Measurements from ENCODE around the gene MYL12B.
"Not testable (repeated sequence)": the region's sequence is repeated elsewhere in the genome, so short reads cannot be mapped to it uniquely, and the experiment has no call there.

The MYL12B gene

DNA sequence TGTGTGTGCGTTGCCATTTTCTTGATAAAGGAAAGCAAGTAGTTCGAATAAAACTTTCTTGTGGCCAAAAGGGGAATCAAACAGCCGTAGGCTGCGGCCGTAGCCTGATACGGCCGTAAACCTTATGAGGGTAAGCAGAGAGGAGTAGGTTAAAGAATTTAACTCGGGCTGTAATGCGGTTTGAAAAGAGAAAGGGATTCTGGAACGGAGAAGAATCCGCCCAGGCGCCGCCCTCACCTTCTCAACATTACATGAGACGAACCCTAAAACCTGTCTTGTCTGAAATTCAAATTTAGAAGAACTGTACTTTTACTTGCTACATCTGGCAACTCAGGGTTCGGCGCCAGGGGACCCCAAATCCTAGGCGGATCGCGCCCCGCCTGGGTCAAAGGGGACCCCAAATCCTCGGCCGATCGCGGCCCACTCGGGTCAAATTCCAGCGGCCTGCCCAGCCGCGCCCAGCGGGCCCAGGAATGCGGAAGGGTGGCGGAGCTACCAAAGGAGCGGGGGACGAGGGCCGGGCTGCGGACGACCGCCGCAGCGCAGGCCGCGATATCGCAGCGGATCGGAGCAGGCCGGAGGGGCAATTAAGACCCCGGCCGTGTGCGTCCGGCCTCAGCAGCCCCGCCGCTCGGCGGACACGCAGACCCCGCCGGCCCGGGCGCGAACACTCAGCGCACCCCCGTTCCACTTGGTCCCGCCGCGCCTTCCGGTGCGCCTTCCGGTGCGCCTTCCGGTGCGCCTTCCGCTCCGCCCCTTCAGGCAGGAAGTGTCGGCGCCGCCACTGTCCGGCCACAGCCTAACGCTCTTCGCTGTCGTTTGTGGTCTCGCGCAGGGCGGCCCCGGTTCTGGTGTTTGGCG lies at the start of gene MYL12B:
MYL12B (plus strand) TSS at position 761 of the 861 bp plus-strand sequence. CDS start 10,766 bp downstream, outside the sequence.
- peak; percentile 48 to 73 (median 57) for DNase-seq (ENCODE audit: low read depth in 3 of 3)

DNA sequence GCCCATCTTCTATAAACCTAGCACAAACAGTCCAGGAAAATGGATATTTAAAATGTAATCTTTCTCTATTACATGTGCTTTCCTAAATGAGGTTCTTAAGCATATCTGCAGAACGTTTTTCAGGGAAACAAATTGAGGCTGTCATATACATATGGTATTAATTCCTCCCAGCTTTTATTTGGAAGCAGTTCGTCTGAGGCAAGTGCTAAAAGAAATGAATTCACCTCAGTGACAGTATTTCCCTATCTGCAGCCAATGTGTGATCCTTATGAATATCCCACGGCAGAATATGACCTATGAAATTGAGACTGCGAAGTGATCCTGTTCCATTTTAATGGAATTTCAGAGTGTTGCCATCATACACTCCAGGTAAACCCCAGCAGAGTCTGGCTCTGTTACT lies 49.3 kb upstream of the MYL12B start:
- no peak for DNase-seq (ENCODE audit: low read depth in 3 of 3)

GRCh38 chr18:3213300-3214059 lies 48.5 kb upstream of the MYL12B start:
- DNase-seq (ENCODE audit: low read depth in 3 of 3), result no peak

- DNase-seq (ENCODE audit: low read depth in 3 of 3), result no peak
These were observed 46.9 kb upstream of the MYL12B start for GRCh38 chr18:3214855-3215637.

GRCh38 chr18:3216987-3217386 lies 44.9 kb upstream of the MYL12B start:
- DNase-seq (ENCODE audit: low read depth in 3 of 3), result no peak

DNA sequence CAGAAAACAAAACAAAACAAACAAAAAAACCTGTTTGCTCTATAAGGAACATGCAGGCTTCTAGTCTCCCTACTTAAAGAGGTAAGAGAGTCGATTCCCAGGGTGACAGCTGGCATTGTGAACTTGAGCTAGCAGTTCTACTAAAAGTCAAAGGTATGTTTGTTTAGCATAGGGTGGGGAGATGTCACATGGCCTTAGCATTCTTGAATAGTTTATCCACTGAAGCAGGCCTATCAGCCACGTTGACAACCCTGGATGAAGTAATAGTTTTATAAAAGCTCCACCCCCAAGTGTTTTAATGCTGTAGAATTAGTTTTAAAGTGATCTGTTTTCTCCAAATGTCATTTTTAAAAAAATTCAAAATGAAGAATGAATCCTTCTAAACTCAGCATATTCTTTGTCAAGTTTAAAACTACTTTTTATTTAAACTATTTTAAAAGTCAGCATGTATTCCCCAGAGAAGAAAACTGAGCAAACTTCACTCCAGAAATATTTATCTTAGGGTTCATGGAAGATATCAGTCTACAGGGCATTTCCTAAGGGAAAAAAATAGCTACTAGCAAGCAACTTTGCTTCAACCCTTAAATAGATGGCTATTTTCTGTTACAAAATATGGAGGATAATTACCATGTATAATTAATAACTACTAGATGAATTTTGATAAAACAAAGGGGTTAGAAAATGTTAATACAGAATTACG lies 43.8 kb upstream of the MYL12B start:
- DNase-seq (ENCODE audit: low read depth in 3 of 3), result no peak

GRCh38 chr18:3218819-3219218 lies 43.1 kb upstream of the MYL12B start:
- DNase-seq (ENCODE audit: low read depth in 3 of 3), result no peak

- no peak for DNase-seq (ENCODE audit: low read depth in 3 of 3)
These were observed 42.7 kb upstream of the MYL12B start for GRCh38 chr18:3219241-3219630.

DNA sequence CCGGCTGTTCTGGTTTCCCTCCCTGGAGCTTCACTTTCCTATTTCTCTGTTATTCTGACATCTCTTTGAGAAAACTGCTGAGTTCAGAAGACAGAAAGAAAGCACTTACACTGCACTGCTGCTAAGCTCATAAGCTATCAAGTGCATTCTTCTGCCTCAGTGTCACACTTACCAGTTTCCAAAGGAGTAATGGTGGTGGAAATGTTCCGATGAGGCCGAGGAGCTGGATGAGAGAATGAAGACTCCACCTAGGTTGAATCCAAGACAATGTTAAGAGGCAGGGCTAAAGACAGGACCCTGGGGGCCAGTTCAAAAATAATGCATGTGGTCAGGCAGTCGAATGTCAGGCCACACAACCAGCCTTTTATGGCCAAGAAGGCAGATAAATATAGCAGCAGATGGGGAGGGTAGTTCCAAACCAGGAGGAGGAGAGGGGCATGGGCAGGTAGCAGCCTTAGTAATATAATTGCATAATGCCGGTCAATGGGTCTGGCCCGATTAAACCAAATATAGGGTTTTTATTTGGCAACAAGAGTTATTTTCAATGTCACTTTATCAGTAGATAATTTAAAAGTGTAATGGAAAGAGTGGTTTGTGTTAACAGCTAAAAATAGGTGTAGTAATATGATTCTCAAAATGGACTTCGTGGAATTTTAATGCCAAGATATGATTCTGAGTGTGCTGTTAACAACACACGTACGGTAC lies 42.1 kb upstream of the MYL12B start, which contains the start of gene MYOM1:
MYOM1 (minus strand) TSS at position 338 of the 705 bp plus-strand sequence. CDS start 4,745 bp downstream, outside the sequence.
- no peak for DNase-seq (ENCODE audit: low read depth in 3 of 3)

GRCh38 chr18:3220868-3221267 lies 41.1 kb upstream of the MYL12B start:
- DNase-seq (ENCODE audit: low read depth in 3 of 3), result not testable (repeated sequence)

DNA sequence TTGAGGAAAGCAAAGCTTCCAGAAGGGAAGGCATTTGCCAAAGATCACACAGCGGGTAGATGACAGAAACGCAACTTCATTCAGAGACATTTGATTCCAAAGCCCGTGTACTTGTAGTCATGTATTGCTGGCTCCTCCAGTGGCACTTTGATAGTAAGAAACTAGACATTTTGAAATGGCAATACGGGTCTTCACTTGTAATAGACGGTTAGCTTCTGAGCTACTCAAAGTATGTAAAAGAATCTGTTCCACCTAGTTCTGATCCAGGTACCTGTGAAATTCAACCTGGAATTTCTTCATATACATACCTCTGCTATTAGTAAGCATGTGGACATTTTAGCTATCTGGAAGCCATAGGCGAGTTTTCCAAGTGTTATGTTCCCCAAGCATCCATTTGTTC lies 40.4 kb upstream of the MYL12B start:
- DNase-seq (ENCODE audit: low read depth in 3 of 3), result no peak

- no peak for DNase-seq (ENCODE audit: low read depth in 3 of 3)
These were observed 38.6 kb upstream of the MYL12B start for GRCh38 chr18:3223356-3223755.

- no peak for DNase-seq (ENCODE audit: low read depth in 3 of 3)
These were observed 37.7 kb upstream of the MYL12B start for GRCh38 chr18:3224223-3224622.

- no peak for DNase-seq (ENCODE audit: low read depth in 3 of 3)
These were observed 36.3 kb upstream of the MYL12B start for GRCh38 chr18:3225588-3225987.

GRCh38 chr18:3226048-3226447 lies 35.9 kb upstream of the MYL12B start:
- no peak for DNase-seq (ENCODE audit: low read depth in 3 of 3)

- no peak for DNase-seq (ENCODE audit: low read depth in 3 of 3)
These were observed 31.3 kb upstream of the MYL12B start for GRCh38 chr18:3230401-3231334.

DNA sequence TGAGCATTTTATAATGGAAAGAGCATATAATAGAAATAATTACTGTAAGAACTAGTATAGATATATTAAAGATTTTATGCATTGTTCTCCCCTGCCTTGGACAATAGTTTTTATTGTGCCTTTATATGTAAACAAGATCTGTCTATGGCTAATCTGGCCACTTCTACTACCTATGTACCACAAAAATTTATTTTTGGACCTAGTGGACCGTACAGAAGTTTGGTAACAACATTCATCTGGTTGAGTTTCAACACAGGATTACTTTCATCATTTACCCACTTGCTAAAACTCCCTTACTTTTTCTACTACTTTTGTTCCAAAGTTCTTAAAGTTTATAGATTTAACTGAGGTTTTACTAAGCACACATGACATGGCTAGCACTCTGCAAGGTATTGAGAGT lies 28.9 kb upstream of the MYL12B start:
- DNase-seq (ENCODE audit: low read depth in 3 of 3), result no peak

DNA sequence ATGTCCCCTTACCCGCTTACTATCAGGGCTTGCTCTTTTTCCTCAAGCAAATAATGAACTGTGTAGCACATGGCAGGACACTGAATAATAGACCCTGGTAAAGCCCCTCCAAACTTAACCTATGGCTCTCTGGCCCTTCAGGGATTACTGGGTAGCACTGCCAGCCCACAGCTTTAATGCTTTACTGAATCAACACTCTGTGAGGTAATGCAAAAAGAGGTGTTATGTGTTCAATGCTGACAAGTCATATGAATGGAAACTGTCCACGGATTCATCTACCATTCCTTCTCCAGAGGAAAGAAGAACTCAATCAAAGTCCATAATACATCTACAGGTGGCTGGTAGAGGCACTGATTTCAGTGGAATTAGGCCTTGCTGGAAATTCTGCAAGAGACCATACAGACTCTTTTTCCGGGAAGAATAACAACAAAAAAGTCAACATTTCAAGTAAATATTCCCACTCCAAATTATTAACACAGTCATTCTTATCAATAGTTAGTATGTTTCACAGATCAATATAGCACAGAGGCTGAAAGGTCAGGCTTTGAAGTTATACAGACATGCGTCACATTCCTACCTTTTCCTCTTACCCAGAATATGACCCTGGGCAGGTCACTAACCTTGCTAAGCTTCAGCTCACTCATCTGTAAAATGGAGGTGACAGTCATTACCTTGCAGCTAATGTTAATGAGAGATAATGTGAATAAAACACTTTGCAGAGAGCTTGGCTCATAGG lies 28.3 kb upstream of the MYL12B start:
- DNase-seq (ENCODE audit: low read depth in 3 of 3), result no peak

DNA sequence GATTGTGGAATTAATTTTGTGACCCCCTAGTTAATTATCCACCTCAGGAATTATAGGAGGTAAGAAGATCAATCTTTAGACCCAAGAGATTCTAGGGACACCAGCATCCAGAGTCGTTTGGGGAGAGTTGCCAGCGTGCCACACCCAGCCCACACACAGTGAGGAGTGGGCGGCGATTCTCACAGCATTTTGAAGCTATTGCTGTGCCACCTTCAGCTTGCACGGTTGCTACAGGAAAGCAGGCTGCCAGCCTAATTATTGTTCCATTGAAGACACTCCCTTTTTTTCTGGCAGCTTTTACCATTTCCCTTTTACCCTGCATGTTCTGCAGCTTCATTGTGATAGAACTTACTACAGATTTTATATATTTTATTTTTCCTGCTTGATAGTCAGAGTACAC lies 27.5 kb upstream of the MYL12B start:
- no peak for DNase-seq (ENCODE audit: low read depth in 3 of 3)
